NB4 (cell line): ENCODE results near the gene CACNA2D3.

Source experiments
- CTCF ChIP-seq: IDR thresholded peaks from one replicate; pipeline ENCODE4 v1.5.1; 2012; ENCODE audit warnings: low read depth, low read length
- MAX ChIP-seq: IDR thresholded peaks from 2 replicates; pipeline ENCODE4 v1.6.1; 2011; ENCODE audit warnings: low read depth, low read length
- POLR2A ChIP-seq: IDR thresholded peaks from 2 replicates; pipeline ENCODE4 v1.6.1; 2011; ENCODE audit warnings: mild to moderate bottlenecking; ENCODE audit not compliant: insufficient read length; ENCODE audit errors: extremely low read depth

DNA sequence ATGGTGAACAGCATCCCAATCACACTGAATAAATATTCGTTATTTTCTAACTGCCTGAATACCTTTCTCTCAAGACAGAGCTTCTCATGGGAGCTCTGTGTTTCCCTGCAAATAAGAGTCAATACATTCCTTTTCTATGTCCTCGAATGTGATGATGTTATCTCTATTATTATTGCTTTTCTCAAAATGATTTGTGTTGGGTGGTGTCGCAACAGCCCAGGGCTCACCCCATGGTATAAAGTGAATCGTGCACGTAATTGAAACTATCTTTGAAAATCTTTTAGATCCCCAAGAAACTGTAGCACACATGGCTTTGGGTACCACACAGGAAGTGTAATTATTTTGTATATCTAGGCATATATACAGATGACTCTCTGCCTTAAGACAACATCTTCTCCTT is 996.1 kb downstream of the CACNA2D3 start:
- no peak for TF ChIP-seq CTCF
- no peak for TF ChIP-seq MAX
- no peak for TF ChIP-seq POLR2A
